ENCODE results near the gene GPR156. TPM values are rescaled to one million over a fixed set of nuclear protein-coding genes. Genes with fewer than 3 reads are reported as not detected.

GPR156 gene
- total and polyA plus RNA-seq, 10 of the 15 experiments (the other 5 are each of a cell fraction or from before 2014, with no cell fraction given): 0.08 to 0.15 (median 0.11) TPM; not detected in 6

DNA sequence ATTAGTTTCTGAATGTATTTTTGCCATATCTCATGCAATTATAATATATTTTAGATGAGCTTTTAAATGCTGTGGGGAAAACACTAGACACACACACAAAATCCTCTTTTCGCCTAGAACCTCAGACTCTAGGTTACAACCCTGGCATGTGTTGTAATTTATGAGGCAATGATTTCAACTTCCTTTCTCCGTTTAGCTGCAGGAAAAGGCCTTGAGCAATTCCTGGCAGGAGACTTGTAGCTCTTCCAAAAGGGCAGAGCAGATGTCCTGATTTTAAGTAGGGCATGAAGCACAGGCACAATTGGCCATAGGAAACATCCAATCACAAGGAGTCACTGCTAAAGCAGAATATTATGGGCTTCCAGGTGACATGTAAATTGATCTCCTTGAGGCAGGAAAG is 82.0 kb downstream of the GPR156 start:
- no TSS peak for BruUV-seq (replicated peaks)
- SMC1A ChIA-PET (ENCODE audit: uncharacterized antibody, unreplicated experiment): no interaction called here
- no peaks in the 10 kb centered on the region for H3K27me3 ChIP-seq (replicated peaks in 1 of 2; ENCODE audit: control insufficient read depth in 2 of 2, insufficient read depth in 2 of 2, low read length in 1 of 2)
- no peak overlapping the region for H2AFZ ChIP-seq (ENCODE audit: control insufficient read depth, low read depth, low read length)
- H3K9me3 ChIP-seq (replicated peaks; ENCODE audit: control insufficient read depth, insufficient read depth, low read length): no peaks in the 10 kb centered on the region
- H3K4me1 ChIP-seq (ENCODE audit: control insufficient read depth, insufficient read depth, low read length): no peaks in the 10 kb centered on the region
- intact Hi-C loops (cut with micrococcal nuclease; ENCODE audit: unreplicated experiment): no loop called here
- no peak overlapping the region for H3K27ac ChIP-seq (ENCODE audit: control insufficient read depth, insufficient read depth)
- TF ChIP-seq POLR2A (IDR thresholded peaks at IDR 0.05; ENCODE audit: low read depth, low read length) (no peak), LARP7 (IDR thresholded peaks at IDR 0.05) (no peak), BCL11A (IDR thresholded peaks at IDR 0.05; ENCODE audit: low read depth, low read length) (no peak)
- no peaks in the 10 kb centered on the region for H4K20me1 ChIP-seq (ENCODE audit: control insufficient read depth, insufficient read depth)
- POLR2A ChIA-PET: no interaction called here
- CTCF ChIA-PET: interaction anchor here (0.8 to 1.2 kb wide), 3 partner anchors 310 to 383 kb away, joined by 3 to 5 read pairs (median 3); no protein-coding TSS in a partner anchor
- no peak overlapping the region for H3K9ac ChIP-seq (ENCODE audit: control insufficient read depth, insufficient read depth, low read length)
- H3K4me3 ChIP-seq: no peak overlapping the region
- RAD21 ChIA-PET (ENCODE audit: unreplicated experiment): no interaction called here
- no peaks in the 10 kb centered on the region for H3K79me2 ChIP-seq (ENCODE audit: control insufficient read depth, insufficient read depth, low read length)
- DNase-seq (ENCODE audit: low read depth, low spot score): no peak
- 74% methylated on average over 2 of the region's 2 CpGs for WGBS (ENCODE audit: insufficient coverage, insufficient replicate concordance, low lambda C conversion rate, missing lambda C conversion rate)
- in situ Hi-C loops (cut with MboI): no loop called here
- no peak overlapping the region for H3K4me2 ChIP-seq (ENCODE audit: control insufficient read depth, insufficient read depth)
- ATAC-seq: no peak
- FAIRE-seq: no peak
- no peaks in the 10 kb centered on the region for H3K36me3 ChIP-seq (ENCODE audit: control insufficient read depth in 2 of 2, insufficient read depth in 2 of 2, low read length in 1 of 2)

DNA sequence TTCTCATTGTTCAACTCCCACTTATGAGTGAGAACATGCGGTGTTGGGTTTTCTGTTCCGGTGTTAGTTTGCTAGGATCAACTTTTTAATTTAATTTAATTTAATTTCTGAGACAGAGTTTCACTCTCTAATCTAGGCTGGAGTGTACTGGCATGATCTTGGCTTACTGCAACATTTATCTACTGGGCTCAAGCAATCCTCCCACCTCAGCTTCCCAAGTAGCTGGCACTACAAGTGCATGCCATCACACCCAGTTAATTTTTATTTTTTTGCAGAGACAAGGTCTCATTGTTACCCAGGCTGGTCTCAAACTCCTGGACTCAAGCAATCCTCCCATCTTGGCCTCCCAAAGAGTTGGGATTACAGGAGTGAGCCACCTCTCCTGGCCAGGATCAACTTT is 82.7 kb downstream of the GPR156 start:
- RAD21 ChIA-PET (ENCODE audit: unreplicated experiment): no interaction called here
- SMC1A ChIA-PET (ENCODE audit: uncharacterized antibody, unreplicated experiment): no interaction called here
- intact Hi-C loops (cut with micrococcal nuclease; ENCODE audit: unreplicated experiment): no loop called here
- BruUV-seq (replicated peaks): no TSS peak
- Histone ChIP-seq H4K20me1 (ENCODE audit: control insufficient read depth, insufficient read depth) (no peaks in the 10 kb centered on the region), H3K27ac (ENCODE audit: control insufficient read depth, insufficient read depth) (no peak overlapping the region), H3K79me2 (ENCODE audit: control insufficient read depth, insufficient read depth, low read length) (no peaks in the 10 kb centered on the region), H3K4me1 (ENCODE audit: control insufficient read depth, insufficient read depth, low read length) (no peaks in the 10 kb centered on the region), H3K4me2 (ENCODE audit: control insufficient read depth, insufficient read depth) (no peak overlapping the region), H3K9me3 (replicated peaks; ENCODE audit: control insufficient read depth, insufficient read depth, low read length) (no peaks in the 10 kb centered on the region), H3K36me3 (ENCODE audit: control insufficient read depth in 2 of 2, insufficient read depth in 2 of 2, low read length in 1 of 2) (no peaks in the 10 kb centered on the region), H3K9ac (ENCODE audit: control insufficient read depth, insufficient read depth, low read length) (no peak overlapping the region), H3K4me3 (no peak overlapping the region), H2AFZ (ENCODE audit: control insufficient read depth, low read depth, low read length) (no peak overlapping the region), H3K27me3 (replicated peaks in 1 of 2; ENCODE audit: control insufficient read depth in 2 of 2, insufficient read depth in 2 of 2, low read length in 1 of 2) (no peaks in the 10 kb centered on the region)
- POLR2A ChIA-PET: no interaction called here
- no peak for ATAC-seq
- in situ Hi-C loops (cut with MboI): no loop called here
- WGBS (ENCODE audit: insufficient coverage, insufficient replicate concordance, low lambda C conversion rate, missing lambda C conversion rate): 51% methylated on average over 2 of the region's 2 CpGs
- no peak for FAIRE-seq
- no peak for DNase-seq (ENCODE audit: low read depth, low spot score)
- CTCF ChIA-PET: interaction anchor here (0.8 to 1.2 kb wide), 3 partner anchors 310 to 382 kb away, joined by 3 to 5 read pairs (median 3); no protein-coding TSS in a partner anchor
- TF ChIP-seq HCFC1 (IDR thresholded peaks at IDR 0.05; ENCODE audit: low read length) (no peak), SMC3 (IDR thresholded peaks at IDR 0.05; ENCODE audit: borderline replicate concordance, low read length) (no peak), CHD4 (IDR thresholded peaks at IDR 0.05) (no peak), REST (IDR thresholded peaks at IDR 0.05; ENCODE audit: low read depth, low read length) (no peak), MYB (IDR thresholded peaks at IDR 0.05; ENCODE audit: borderline replicate concordance, low read depth, low read length) (no peak), MYC (IDR thresholded peaks at IDR 0.05; ENCODE audit: insufficient read depth, insufficient read length, insufficient replicate concordance, low read length, severe bottlenecking) (no peak), CEBPZ (IDR thresholded peaks at IDR 0.05; ENCODE audit: low read depth, low read length) (no peak), POU2F2 (IDR thresholded peaks at IDR 0.05; ENCODE audit: borderline replicate concordance, low read depth, low read length) (no peak), RAD21 (IDR thresholded peaks at IDR 0.05; ENCODE audit: insufficient read depth, low read depth, low read length) (no peak), LARP7 (IDR thresholded peaks at IDR 0.05) (no peak), ZNF24 (IDR thresholded peaks at IDR 0.05) (no peak)

Measured in GM12878 (cell line).